ENCODE results near the gene PAOX. TPM values are rescaled to one million over a fixed set of nuclear protein-coding genes. Genes with fewer than 3 reads are reported as not detected.

PAOX gene
- total and polyA plus RNA-seq, 12 donors: 1.5 to 4.4 (median 3.0) TPM

GRCh38 chr10:133401981-133402725 is 23.1 kb downstream of the PAOX start:
- Histone ChIP-seq H3K4me1 (peaks cover 0 to 18% (median 0%) of the 10 kb centered on the region in 9 donors), H3K27me3 (no peaks in the 10 kb centered on the region), H3K27ac (peak overlapping the region in 1 of 10 donors; percentile 78), H3K36me3 (peaks cover 0 to 98% (median 32%) of the 10 kb centered on the region in 9 donors), H3K4me3 (no peak overlapping the region), H3K9me3 (no peaks in the 10 kb centered on the region)
- no peak for TF ChIP-seq CTCF (IDR thresholded peaks at IDR 0.05)
- DNase-seq (no peak), ATAC-seq (peak in 3 of 8 donors; percentile 24 to 39 (median 30))
- 96 to 97% methylated on average over 21 of the region's 21 CpGs for whole genome bisulfite sequencing, 2 donors
- intact Hi-C loops (cut with DNase I): no loop called here

DNA sequence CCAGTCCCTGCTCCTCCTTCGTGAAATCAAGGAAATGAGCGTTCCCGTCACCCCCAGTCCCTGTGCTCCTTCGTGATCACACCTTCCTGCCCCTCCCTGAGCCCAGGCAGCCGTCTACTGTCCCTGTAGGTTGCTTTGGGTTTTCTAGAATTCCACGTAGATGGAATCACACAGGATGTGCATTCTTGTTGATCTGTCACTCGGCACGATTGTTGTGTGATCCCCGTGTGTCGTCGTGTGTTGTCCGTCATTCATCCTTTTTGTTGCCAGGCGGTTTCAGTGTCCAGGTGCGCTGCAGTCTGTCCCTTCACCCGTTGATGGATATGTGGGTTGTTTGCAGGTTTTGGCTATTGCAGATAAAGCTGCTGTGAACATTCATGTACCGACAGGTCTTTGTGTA is 24.3 kb downstream of the PAOX start:
- no peak overlapping the region for H3K27ac ChIP-seq
- intact Hi-C loops (cut with DNase I): no loop called here
- peaks cover 0 to 5% (median 0%) of the 10 kb centered on the region in 11 donors for H3K9me3 ChIP-seq
- TF ChIP-seq CTCF (IDR thresholded peaks at IDR 0.05): no peak
- 86 to 87% methylated on average over 16 of the region's 16 CpGs for WGBS, 2 donors
- DNase-seq (no peak), ATAC-seq (no peak)
- H3K27me3 ChIP-seq: no peaks in the 10 kb centered on the region
- H3K4me1 ChIP-seq: peaks cover 0 to 18% (median 0%) of the 10 kb centered on the region in 9 donors
- H3K36me3 ChIP-seq: peaks cover 0 to 98% (median 26%) of the 10 kb centered on the region in 9 donors
- no peak overlapping the region for H3K4me3 ChIP-seq

GRCh38 chr10:133403784-133404183 is 24.7 kb downstream of the PAOX start:
- Histone ChIP-seq H3K27me3 (no peaks in the 10 kb centered on the region), H3K36me3 (peaks cover 0 to 98% (median 26%) of the 10 kb centered on the region in 9 donors), H3K27ac (no peak overlapping the region), H3K9me3 (peaks cover 0 to 10% (median 0%) of the 10 kb centered on the region in 11 donors), H3K4me1 (peaks cover 0 to 18% (median 0%) of the 10 kb centered on the region in 9 donors), H3K4me3 (no peak overlapping the region)
- TF ChIP-seq CTCF (IDR thresholded peaks at IDR 0.05): no peak
- no peak for ATAC-seq
- DNase-seq: no peak
- intact Hi-C loops (cut with DNase I): no loop called here
- WGBS, 2 donors: 92 to 93% methylated on average over 5 of the region's 5 CpGs

- ATAC-seq (no peak), DNase-seq (no peak)
- Histone ChIP-seq H3K4me3 (no peak overlapping the region), H3K27ac (no peak overlapping the region), H3K9me3 (peaks cover 0 to 20% (median 0%) of the 10 kb centered on the region in 11 donors), H3K4me1 (peaks cover 0 to 14% (median 0%) of the 10 kb centered on the region in 9 donors), H3K27me3 (no peaks in the 10 kb centered on the region), H3K36me3 (peaks cover 0 to 96% (median 32%) of the 10 kb centered on the region in 9 donors)
- TF ChIP-seq CTCF (IDR thresholded peaks at IDR 0.05): no peak
- intact Hi-C loops (cut with DNase I): no loop called here
- 61 to 63% methylated on average over 2 of the region's 2 CpGs for WGBS, 2 donors
Measured at GRCh38 chr10:133405272-133405671, 26.2 kb downstream of the PAOX start.

Measured in heart right ventricle (tissue), 16 donors.